ENCODE data around the gene SLC44A3.

DNA sequence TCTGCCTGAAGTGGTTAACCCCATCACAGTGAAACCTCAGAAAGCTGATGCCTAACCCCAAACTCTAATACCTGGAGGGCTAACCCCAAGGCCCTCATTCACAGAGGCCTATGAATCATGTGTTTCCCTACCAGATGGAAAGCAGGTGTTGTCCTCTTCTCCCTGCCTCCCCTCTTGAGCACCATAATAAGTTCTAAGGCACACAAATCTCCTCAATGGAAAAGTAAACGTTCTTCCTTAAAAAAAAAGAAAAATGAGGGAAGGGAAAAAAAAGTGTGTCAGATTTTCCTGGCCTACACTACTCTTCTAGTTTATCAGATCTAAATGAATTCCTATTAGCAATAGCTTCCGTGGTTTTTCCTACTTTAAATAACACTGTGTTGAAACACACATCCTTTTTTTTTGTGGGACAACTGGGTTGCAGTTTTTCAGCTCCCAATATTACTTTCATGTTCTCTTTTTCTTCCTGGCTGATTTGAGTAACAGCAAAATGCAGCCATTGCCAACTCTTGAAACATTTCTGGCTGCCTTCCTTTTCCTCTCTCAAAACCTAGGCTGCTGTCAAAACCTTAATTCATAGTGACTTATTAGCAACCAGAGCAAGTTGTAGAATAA is 43.2 kb downstream of the SLC44A3 start:
- no peak for TF ChIP-seq EZH2phosphoT487 (IDR thresholded peaks at IDR 0.05; ENCODE audit: unreplicated experiment)
- TF ChIP-seq, protein P1, sequence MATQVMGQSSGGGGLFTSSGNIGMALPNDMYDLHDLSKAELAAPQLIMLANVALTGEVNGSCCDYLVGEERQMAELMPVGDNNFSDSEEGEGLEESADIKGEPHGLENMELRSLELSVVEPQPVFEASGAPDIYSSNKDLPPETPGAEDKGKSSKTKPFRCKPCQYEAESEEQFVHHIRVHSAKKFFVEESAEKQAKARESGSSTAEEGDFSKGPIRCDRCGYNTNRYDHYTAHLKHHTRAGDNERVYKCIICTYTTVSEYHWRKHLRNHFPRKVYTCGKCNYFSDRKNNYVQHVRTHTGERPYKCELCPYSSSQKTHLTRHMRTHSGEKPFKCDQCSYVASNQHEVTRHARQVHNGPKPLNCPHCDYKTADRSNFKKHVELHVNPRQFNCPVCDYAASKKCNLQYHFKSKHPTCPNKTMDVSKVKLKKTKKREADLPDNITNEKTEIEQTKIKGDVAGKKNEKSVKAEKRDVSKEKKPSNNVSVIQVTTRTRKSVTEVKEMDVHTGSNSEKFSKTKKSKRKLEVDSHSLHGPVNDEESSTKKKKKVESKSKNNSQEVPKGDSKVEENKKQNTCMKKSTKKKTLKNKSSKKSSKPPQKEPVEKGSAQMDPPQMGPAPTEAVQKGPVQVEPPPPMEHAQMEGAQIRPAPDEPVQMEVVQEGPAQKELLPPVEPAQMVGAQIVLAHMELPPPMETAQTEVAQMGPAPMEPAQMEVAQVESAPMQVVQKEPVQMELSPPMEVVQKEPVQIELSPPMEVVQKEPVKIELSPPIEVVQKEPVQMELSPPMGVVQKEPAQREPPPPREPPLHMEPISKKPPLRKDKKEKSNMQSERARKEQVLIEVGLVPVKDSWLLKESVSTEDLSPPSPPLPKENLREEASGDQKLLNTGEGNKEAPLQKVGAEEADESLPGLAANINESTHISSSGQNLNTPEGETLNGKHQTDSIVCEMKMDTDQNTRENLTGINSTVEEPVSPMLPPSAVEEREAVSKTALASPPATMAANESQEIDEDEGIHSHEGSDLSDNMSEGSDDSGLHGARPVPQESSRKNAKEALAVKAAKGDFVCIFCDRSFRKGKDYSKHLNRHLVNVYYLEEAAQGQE (IDR thresholded peaks at IDR 0.05; ENCODE audit: unreplicated experiment) = no peak
- TF ChIP-seq, protein P2, sequence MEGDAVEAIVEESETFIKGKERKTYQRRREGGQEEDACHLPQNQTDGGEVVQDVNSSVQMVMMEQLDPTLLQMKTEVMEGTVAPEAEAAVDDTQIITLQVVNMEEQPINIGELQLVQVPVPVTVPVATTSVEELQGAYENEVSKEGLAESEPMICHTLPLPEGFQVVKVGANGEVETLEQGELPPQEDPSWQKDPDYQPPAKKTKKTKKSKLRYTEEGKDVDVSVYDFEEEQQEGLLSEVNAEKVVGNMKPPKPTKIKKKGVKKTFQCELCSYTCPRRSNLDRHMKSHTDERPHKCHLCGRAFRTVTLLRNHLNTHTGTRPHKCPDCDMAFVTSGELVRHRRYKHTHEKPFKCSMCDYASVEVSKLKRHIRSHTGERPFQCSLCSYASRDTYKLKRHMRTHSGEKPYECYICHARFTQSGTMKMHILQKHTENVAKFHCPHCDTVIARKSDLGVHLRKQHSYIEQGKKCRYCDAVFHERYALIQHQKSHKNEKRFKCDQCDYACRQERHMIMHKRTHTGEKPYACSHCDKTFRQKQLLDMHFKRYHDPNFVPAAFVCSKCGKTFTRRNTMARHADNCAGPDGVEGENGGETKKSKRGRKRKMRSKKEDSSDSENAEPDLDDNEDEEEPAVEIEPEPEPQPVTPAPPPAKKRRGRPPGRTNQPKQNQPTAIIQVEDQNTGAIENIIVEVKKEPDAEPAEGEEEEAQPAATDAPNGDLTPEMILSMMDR (conservative IDR thresholded peaks at IDR 0.05; ENCODE audit: low read depth in 2 of 2) = no peak
- TF ChIP-seq POLR2AphosphoS5 (IDR thresholded peaks at IDR 0.05; ENCODE audit: low read depth) = no peak
- TF ChIP-seq EZH2 (IDR thresholded peaks at IDR 0.05; ENCODE audit: low read depth, unreplicated experiment) = no peak
- no peak for TF ChIP-seq ZNF331 (CRISPR knock-in tag; IDR thresholded peaks at IDR 0.05; ENCODE audit: low read depth)
- no peak for TF ChIP-seq JUNB (IDR thresholded peaks at IDR 0.05; ENCODE audit: unreplicated experiment)
- TF ChIP-seq CREB1 (CRISPR knock-in tag; IDR thresholded peaks at IDR 0.05; ENCODE audit: low read depth) = no peak
- no peak for TF ChIP-seq STAT1 (IDR thresholded peaks at IDR 0.05; ENCODE audit: unreplicated experiment)

Measured in GM23338 (cell line).